GM18907 (cell line): ENCODE data around the gene FBXO11.
"Not testable (repeated sequence)": the region's sequence is repeated elsewhere in the genome, so short reads cannot be mapped to it uniquely, and the experiment has no call there.

Experiments used
- ATAC-seq: cut with Tn5 transposase; IDR thresholded peaks from one replicate; pipeline ENCODE4 v1.9.1; 2021; ENCODE audit warnings: mild to moderate bottlenecking, moderate library complexity; ENCODE audit not compliant: unreplicated experiment

FBXO11 gene

DNA sequence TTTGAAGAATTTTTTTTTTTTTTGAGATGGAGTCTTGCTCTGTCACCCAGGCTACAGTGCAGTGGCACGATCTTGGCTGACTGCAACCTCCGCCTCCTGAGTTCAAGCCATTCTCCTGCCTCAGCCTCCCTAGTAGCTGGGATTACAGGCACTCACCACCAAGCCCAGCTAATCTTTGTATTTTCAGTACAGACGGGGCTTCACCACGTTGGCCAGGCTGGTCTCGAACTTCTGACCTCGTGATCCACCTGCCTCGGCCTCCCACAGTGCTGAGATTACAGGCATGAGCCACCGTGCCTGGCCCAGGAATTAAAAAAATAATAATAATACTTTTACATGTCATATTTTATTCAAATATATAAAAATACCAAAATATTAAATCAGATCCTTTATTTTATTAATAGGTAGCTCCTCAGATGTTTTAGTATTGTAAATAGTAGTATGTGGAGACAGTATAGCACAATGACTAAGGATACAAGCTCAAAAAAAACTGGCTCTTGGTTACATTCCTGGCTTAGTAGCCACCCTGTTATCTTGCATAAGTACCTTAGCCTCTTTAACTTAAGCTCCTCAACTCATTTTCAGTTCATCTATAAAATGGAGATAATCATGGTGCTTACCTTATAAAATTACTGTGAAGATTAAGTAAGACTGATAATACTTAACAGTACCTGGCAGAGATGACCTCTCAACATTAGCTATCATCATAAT lies 53.1 kb downstream of the FBXO11 start:
- not testable (repeated sequence) for ATAC-seq

DNA sequence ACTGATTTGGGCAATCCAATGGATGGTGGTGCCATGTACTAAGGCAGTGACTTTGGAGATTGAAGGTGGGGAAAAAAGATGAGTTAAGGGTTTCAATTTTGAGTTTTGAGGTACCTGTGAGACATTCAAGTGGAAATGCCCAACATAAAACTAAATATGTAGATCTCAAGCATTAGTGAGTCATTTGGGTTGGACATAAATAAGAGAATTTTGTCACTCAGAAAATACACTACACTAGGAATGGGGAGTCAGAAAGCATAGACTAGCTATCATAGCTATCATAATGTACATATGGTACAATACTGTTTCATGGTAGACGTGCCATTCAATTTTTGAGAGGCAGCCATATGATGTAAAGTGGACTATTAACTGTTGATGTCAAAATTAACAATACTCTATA lies 56.1 kb downstream of the FBXO11 start:
- ATAC-seq, result no peak

DNA sequence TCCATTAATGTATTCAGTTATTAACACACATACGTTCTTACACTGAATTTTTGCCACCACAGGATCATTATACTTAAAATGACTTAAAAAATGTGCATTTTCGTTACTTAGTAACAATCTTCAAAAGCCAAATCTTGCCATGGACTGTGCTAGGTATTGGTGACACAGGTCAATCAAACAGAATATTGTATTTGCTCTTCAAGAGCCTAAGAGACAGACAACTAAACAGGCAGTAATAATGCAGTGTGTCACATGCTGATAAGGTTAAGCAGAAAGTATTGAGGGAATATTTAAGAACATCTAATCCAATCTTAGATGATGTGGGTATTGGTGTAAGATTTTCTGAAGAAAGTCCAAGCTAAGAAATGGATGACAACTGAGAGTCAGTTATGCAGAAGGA lies 56.9 kb downstream of the FBXO11 start:
- ATAC-seq, result no peak

DNA sequence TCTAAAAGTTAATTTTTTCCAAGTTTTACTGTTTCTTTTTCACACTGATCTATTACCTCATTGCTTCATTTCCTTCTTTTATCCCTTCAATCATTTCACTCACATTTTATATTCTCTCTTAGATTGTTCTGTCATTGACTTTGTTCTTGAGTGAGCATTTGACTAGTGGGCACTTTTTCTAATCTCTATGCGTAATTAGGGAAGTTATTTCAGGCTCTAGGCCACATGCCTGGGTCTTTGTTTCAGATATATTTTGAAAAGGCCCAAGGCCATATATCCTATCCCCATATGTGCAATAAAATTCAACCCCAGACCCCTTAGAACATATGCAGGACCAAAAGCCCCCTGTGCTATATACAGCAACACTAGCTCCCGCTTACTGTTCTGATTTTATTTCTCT lies 62.1 kb downstream of the FBXO11 start:
- no peak for ATAC-seq

DNA sequence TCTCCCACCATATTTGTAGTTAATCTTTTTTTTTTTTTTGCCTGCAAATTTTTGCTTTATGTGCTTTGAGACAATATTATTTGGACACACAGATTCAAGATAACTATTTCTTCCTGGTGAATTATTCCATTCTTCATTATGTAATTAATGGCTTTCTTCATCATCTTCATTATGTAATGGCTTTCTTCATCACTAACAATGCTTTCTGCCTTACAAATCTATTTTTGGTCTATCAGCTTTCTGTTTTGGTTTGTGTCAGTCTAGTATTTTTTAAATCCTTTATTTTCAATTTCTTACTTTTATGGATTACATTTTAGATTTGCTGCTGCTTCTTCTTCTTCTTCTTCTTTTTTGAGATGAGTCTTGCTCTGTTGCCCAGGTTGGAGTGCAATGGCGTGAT lies 62.9 kb downstream of the FBXO11 start:
- no peak for ATAC-seq

DNA sequence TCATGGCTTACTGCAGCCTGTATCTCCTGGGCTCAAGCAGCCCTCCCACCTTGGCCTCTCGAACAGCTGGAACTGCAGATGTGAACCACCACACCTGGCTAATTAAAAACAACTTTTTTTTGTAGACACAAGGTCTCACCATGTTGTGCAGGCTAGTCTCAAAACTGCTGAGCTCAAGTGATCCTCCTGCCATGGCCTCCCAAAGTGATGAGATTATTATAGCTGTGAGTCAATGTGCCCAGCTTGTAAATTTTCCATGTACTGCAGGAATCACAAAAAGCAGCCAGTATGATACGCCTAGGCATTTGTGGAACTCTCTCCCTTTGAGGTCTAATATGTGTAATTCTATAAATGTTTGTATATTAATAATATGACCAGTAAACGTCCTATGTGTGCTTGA lies 63.5 kb downstream of the FBXO11 start:
- ATAC-seq, result no peak

DNA sequence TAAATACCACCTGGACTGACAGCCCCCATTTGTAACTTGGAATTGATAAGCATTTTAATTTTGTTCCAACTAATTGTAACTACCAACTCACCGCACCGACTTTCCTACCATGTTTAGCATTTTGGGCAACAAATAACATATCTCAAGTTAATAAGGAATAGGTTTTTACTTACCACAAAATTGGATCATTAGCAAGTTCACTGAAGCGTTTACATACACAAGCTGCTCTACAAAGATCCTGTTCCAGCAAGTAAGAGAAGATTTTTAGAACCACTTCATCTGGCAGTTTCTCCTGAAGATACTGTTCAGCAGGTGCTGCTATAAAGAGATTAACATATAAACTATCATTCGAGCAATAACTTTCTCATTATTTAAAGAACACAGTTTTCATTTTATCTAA lies 67.6 kb downstream of the FBXO11 start:
- ATAC-seq, result no peak

DNA sequence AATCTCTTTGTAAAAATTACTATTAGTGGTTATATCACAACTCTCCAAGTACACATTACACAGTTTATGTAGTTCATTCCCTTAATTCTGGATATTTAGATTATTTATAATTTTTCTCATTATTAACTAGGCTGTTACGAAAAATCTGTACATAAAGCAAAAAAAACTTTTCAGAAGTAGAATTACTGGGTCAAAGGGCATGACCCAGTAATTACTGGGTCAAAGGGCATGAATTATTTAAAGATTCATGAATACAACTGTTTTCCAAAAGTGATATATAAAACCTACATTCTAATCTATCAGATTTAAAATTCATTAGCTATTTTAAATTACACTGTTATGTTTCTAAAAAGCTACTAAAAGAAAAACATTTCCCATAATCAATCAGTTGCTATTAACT lies 68.0 kb downstream of the FBXO11 start:
- ATAC-seq, result no peak

DNA sequence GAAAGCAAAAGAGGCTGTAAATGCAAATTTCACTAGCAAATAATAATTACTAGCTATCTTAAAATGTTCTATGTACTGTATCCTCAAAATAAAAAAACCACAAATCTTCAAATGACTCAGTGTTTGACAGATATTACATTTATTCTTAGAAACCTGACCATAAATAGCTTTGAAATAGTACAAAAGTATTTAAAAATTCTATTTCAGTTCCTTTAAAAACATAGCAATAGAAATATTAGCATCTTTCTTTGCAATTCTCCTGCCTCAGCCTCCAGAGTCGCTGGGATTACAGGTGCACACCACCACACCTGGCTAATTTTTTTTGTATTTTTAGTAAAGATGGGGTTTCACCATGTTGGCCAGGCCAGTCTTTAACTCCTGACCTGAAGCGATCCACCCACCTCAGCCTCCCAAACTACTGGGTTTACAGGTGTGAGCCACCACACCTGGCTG lies 72.8 kb downstream of the FBXO11 start:
- peak; percentile 61 for ATAC-seq

DNA sequence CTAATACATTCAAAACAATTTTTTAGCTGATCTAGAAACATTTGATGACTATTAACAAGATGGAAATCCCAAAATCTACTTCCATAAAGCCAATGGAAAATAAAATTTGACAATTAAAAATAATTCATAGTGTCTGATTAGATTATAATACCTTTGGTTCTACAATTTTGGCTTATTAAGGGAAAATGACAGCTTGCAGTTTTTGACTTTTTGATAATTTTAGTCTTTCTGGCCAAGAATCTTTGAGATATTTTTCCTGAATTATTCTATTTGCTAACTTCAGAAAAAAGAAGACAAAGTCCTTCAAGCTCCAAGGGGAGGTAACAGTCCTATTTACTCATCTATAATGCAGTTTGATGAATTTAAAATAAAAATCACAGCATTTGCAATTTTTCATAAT lies 83.8 kb downstream of the FBXO11 start:
- ATAC-seq, result no peak

DNA sequence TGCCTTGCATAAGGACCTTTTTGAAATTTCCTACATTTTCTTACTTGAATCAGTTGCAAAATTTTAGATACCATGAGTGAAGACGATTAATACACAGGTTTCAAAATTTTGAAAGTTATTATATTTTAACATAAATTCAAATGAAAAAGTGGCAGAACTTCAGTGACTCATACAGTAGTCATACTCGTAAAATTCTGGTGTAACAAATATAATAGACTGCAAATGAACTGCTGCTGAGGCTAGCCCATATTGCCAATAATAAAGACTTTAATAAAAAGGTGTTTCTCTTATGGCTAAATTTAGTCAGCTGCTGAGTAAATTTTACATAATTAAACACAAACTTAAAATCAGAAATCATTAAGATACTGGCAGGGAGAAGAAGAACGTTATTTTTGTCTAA lies 86.5 kb downstream of the FBXO11 start:
- ATAC-seq, result no peak

DNA sequence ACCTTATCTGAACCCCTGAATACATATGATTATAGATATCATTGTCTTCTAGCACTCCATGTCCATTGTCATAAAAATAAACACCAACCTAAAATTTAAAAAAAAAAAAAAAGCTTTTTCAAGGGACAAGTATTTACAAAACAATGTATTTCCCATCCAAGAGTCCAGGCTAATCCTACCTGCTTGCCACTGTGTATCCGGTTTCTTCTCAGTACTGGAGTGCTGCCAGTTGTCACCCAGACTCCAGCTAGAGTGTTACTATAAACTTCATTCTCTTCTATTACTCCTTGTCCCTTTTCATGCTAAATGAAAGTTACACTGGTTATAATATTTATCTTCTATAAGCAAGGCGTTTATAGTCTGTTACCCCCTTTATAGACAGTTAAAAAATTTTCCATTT lies 87.5 kb downstream of the FBXO11 start:
- ATAC-seq, result no peak

DNA sequence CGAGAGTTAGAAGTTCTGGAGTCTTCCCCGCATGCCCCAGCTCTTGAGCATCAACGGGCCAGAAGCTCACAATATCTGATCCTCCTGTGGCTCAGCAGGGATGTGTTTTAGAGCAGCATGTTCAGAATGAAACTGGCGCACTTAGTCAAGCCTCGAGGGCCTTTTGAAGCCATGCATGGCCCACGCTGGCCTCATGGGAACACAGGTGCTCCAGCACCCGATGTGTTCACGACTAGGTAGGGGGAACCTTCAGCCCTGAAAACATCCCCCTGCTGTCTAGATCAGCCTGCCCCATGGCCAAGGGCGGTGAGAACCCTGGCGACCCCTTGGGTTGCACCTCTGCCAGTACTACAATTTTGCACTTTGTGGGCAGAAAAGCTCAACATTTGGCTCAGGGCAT lies 90.5 kb downstream of the FBXO11 start:
- no peak for ATAC-seq

DNA sequence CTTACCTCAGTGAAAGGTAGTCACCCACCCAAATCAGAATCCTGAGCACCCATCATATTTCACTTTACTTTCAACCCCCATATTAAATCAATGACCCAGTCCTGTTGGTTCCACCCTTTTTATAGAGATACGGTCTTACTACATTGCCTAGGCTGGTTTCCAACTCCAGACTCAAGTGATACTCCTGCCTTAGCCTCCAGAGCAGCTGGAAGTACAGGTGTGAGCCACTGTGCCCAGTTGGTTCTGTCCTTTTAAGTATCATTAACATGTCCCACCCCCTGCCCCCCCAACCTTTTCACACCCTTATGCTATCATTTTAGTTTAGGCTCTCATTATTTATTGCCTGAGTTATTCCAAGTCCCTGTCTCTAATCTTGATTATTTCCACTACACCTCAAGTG lies 94.6 kb downstream of the FBXO11 start:
- no peak for ATAC-seq

DNA sequence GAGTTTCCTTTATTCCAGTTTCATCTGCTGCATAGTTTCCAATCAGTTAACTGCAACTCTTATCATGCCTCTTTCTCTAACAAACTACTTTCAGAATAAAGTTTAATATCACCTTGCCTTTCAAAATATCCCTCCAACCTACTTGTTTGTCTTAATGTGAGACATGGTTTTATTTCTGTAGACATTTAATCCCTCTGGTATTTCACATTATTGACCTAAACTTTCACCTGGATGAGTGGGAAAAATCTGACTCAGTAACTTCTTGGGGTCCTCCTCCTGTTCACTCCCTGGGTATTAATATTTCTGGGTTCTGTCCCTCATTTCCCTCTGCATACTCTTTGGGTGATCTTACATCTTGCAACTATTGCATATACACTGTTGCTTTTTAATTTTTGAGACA lies 95.4 kb downstream of the FBXO11 start:
- no peak for ATAC-seq

DNA sequence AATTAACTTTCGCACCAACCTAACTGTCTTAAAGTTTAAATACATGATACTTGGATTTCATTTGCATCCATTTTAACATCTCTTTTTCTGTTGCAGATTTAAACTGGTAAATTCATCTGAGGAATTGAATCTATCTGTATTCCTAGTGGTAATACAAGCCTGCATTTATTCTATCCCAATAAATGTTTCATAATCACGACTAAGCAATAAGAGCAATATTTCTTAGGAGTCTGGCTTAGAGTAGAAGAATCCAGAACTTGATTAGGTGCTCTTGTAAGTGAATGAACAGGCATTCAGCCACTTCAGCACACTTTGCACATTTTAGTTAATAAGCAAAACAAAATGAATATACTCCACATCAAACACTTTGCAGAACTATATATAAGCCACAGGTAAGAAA lies 96.4 kb downstream of the FBXO11 start:
- ATAC-seq, result no peak

DNA sequence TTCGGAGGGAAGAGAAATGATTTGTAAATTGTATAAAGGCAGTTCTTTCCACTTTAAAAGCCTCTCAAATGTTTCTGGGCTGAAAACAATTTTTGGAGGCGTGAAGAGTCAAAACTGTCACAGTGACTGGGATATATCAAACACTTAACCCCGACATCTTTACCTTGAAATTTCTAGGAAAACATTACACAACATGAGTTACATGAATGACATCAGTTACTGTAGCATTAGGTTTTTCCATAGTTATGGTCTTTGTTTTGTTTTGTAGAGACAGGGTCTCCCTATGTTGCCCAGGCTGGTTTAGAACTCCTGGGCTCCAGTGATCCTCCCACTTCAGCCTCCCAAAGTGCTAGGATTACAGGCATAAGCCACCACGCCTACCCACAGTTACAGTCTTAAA lies 97.7 kb downstream of the FBXO11 start:
- no peak for ATAC-seq

DNA sequence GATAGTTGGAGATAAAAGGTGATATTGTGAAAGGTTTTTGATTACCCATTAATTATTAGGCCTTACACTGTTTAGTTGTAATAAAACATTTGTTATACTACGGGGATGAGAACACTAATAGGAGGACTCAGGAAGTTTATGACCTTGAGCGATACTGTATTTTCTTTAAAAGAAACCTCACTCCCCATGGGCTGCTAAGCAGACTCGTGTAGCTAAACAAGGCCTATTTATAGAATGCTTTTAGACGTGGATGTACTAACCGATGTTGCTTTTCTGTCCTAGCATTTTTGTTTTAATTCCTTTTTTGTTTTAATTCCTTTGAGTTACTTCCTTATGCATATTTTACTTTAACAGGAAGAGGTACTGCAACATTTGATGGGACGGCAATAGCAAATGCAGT lies 100.4 kb downstream of the FBXO11 start:
- no peak for ATAC-seq

DNA sequence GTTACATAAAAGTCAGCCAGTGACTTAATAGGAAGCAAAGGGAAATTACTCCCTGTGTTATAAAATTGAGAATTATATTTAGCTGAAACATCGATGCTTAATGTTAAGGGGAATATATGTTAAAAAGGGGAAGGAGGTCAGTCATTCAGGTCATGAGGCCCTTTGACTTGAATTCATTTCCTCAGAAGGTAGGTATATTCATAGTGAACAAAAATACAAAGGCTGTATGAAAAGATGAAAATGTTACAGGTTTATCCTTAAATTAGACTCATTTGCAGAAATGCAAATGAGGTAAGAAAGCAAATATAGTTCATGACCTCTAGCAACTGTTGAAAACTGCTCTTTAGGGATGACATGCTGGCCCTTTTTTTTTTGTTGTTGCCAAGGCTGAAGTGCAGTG lies 102.5 kb downstream of the FBXO11 start:
- ATAC-seq, result no peak

DNA sequence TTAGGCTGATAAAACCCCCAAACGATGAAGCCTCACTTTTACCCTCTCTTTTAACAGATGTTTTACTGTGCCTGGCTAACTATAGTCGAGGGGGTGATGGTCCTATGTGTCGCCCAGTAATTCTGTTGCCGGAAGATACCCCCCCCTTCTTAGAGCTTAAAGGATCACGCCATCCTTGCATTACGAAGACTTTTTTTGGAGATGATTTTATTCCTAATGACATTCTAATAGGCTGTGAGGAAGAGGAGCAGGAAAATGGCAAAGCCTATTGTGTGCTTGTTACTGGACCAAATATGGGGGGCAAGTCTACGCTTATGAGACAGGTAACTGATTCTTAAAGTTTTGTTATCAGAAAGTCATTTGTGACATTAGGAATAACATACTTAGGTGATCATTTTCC lies 102.9 kb downstream of the FBXO11 start:
- no peak for ATAC-seq

DNA sequence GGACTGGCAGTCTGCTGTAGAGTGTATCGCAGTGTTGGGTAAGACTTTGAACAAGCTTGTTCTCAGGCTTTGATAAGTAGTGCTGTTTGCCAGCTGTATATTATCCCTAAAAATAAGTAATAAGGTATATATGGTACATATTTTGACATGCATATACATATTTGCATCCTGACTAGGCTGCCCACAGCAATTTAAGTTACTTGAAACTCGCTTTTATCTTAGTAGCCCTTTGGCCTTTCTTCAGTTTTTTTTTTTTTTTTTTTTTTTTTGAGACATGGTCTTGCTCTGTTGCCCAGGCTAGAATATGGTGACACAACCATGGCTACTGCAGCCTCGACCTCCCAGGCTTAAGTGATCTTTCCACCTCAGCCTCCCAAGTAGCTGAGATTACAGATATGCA lies 105.2 kb downstream of the FBXO11 start:
- no peak for ATAC-seq

DNA sequence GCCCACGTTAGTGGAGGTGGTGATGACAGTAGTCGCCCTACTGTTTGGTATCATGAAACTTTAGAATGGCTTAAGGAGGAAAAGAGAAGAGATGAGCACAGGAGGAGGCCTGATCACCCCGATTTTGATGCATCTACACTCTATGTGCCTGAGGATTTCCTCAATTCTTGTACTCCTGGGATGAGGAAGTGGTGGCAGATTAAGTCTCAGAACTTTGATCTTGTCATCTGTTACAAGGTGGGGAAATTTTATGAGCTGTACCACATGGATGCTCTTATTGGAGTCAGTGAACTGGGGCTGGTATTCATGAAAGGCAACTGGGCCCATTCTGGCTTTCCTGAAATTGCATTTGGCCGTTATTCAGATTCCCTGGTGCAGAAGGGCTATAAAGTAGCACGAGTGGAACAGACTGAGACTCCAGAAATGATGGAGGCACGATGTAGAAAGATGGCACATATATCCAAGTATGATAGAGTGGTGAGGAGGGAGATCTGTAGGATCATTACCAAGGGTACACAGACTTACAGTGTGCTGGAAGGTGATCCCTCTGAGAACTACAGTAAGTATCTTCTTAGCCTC lies 107.2 kb downstream of the FBXO11 start:
- no peak for ATAC-seq

DNA sequence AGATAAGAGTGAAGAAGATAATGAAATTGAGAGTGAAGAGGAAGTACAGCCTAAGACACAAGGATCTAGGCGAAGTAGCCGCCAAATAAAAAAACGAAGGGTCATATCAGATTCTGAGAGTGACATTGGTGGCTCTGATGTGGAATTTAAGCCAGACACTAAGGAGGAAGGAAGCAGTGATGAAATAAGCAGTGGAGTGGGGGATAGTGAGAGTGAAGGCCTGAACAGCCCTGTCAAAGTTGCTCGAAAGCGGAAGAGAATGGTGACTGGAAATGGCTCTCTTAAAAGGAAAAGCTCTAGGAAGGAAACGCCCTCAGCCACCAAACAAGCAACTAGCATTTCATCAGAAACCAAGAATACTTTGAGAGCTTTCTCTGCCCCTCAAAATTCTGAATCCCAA lies 107.7 kb downstream of the FBXO11 start:
- no peak for ATAC-seq
